VCaP (cell line): Measurements from ENCODE around the gene SFT2D2.

Source experiments
- H3K27ac ChIP-seq: fragments of 450-650 bp; 2 replicates; pipeline ENCODE4 v1.5.1; 2017
- TF ChIP-seq, protein P1 (sequence below): fragments of 450-650 bp; conservative IDR thresholded peaks from 2 replicates; pipeline ENCODE4 v1.5.1; 2017; ENCODE audit warnings: mild to moderate bottlenecking, moderate library complexity

Gene SFT2D2

DNA sequence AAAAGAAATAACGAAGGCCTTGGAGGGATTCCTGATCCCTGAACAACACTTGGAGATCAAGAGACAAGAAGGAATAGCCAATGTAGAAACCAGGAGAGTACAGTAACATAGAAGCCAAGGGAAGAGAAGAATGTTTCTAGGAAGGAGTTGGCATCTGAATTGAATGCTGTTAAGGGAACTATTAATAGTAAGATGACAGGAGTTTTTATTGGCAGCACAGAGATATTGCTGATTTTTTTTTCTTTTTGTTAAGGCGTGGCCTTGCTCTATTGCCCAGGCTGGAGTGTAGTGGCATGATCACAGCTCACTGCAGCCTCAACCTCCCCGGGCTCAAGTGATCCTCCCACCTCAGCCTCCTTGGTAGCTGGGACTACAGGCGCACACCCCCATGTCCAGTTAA, 9.6 kb upstream of the SFT2D2 start:
- TF ChIP-seq, protein P1, sequence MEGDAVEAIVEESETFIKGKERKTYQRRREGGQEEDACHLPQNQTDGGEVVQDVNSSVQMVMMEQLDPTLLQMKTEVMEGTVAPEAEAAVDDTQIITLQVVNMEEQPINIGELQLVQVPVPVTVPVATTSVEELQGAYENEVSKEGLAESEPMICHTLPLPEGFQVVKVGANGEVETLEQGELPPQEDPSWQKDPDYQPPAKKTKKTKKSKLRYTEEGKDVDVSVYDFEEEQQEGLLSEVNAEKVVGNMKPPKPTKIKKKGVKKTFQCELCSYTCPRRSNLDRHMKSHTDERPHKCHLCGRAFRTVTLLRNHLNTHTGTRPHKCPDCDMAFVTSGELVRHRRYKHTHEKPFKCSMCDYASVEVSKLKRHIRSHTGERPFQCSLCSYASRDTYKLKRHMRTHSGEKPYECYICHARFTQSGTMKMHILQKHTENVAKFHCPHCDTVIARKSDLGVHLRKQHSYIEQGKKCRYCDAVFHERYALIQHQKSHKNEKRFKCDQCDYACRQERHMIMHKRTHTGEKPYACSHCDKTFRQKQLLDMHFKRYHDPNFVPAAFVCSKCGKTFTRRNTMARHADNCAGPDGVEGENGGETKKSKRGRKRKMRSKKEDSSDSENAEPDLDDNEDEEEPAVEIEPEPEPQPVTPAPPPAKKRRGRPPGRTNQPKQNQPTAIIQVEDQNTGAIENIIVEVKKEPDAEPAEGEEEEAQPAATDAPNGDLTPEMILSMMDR = no peak
- no peak overlapping the region for H3K27ac ChIP-seq

DNA sequence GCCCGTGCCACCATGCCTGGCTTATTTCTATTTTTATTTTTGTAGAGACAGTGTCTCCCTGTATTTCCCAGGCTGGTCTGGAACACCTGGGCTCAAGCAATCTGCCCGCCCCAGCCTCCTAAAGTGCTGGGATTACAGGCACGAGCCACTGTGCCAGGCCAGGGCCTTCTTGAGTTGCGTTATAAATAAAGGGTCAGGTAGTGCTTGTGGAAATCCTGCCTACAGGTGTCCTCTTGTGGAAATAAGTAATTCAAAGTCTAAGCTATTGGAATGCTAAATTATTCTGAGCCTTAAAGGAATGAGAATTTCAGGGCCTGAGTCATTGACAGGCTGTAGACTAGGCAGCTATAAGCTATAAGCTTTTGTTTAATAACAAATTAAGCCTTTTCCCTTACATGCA, 8.1 kb upstream of the SFT2D2 start:
- TF ChIP-seq, protein P1 = no peak
- no peak overlapping the region for H3K27ac ChIP-seq

DNA sequence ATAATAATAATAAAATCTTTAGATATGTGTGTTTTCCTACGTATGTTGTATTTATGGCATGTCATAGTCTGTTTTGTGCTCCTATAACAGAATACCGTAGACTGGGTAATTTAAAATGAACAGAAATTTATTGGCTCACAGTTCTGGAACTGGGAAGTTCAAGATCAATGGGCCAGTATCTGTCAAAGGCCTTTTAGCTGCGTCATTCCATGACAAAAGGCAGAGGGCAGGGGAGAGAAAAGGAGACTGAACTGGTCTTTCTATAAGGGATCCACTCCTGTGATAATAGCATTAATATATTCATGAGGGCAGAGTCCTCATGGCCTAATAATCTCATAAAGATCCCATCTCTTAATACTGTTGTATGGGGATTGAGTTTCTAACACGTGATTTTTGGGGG, 7.1 kb upstream of the SFT2D2 start:
- H3K27ac ChIP-seq = no peak overlapping the region
- TF ChIP-seq, protein P1 = no peak

DNA sequence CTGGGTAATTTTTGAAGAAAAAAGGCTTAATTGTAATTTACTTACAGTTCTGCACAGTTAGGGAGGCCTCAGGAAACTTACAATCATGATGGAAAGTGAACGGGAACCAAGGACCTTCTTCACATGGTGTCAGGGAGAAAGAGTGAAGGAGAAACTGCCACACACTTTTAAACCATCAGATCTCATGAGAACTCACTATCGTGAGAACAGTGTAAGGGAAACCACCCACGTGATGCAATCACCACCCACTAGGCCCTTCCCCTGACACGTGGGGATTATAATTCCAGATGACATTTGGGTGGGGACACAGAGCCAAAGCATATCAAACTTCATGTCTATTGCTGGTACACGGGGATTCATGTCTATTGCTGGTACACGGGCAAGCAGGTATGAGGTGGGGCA, 5.3 kb upstream of the SFT2D2 start:
- no peak overlapping the region for H3K27ac ChIP-seq
- TF ChIP-seq, protein P1 = no peak

DNA sequence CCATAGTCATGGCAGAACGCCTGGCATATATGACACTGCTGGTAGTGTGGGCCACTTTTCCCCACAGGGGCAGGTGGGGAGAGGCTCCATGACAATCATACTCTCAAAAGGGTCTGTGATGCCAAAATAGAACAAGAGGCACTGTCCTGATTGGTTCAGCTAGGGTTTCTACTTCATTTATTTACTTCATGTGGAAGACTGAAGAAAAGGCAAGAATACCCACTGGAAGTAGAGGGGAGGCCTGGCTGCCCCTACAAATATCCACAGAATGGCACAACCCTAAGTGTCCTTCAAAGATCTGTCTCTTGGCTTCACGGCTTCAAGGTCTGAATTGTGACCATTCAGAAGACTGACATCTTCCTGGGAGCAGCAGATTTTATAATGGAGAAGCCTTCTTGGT, 4.5 kb upstream of the SFT2D2 start:
- TF ChIP-seq, protein P1 = no peak
- H3K27ac ChIP-seq = no peak overlapping the region

DNA sequence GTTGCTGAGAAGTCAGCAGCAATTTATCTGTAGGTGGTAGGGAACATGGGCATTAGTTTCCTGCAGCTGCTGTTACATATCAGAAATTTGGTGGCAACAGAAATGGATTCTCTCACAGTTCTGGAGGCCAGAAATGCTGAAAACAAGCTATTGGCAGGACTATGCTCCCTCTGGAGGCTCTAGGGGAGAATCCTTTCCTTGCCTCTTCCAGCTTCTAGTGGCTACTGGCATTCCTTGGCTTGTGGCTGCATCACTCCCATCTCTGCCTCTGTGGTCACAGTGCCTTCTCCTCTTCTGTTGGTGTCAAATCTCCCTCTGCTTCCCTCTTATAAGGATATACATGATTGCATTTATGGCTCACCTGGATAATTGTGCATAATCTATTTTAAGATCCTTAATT, 2.5 kb upstream of the SFT2D2 start:
- TF ChIP-seq, protein P1 = no peak
- no peak overlapping the region for H3K27ac ChIP-seq

DNA sequence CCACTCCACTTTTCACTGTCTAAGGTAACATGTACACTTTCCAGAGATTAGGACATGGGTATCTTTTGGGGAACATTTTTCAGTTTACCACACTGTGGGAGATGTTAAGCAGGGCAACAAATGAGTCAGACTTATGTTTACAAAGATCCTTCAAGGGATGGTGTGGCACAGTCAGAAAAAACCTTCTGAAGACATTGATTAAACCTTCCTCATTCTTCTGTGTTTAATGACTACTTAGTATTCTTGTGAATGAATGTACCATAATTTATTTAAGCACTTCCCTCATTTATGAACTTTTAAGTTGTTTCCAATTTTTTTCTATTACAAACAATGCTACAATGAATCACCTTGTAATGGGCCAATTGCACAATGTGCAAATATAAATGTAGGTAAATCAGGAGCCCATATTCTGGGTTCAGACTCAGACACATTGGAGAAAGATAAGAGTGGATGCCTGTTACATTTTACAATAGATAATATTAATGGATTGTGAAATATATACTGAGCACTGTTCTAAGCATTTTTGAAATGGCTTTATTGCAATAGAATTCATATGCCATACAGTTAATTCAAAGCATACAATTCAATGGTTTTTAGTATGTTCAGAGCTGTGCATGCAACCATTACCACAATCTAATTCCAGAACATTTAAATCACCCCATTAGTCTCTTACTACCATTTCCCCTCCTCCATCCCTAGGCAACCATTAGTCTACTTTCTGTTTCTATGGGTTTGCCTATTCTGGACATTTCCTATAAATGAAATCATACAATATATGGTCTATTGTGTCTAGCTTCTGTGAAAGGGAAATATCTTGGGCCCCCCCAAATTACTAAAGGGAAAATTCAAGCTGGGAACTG, 1.9 kb upstream of the SFT2D2 start:
- TF ChIP-seq, protein P1 = no peak
- no peak overlapping the region for H3K27ac ChIP-seq
